T-helper 2 cell treated with Interferon-gamma antibody and Interleukin-4, amounts not matched to agents 100 ng/mL and 5 ng/mL, for 36 hours (primary cell): ENCODE data around the gene ITM2B. TPM values are rescaled to one million over a fixed set of nuclear protein-coding genes. Genes with fewer than 3 reads are reported as not detected.
"Not testable (repeated sequence)": the region's sequence is repeated elsewhere in the genome, so short reads cannot be mapped to it uniquely, and the experiment has no call there.

Experiments used
- intact Hi-C: fragments of 100-400 bp; cut with micrococcal nuclease; formaldehyde crosslinking; loops from one replicate; pipeline ENCODE4 v1.15.1; 2023
- total RNA-seq: library from RNA; stranded (reverse); gene quantifications from 2 replicates; pipeline ENCODE4 v1.2.3, GENCODE V29; 2022

The ITM2B gene
- total RNA-seq, 1 donor from 2014 or later: 128 TPM

DNA sequence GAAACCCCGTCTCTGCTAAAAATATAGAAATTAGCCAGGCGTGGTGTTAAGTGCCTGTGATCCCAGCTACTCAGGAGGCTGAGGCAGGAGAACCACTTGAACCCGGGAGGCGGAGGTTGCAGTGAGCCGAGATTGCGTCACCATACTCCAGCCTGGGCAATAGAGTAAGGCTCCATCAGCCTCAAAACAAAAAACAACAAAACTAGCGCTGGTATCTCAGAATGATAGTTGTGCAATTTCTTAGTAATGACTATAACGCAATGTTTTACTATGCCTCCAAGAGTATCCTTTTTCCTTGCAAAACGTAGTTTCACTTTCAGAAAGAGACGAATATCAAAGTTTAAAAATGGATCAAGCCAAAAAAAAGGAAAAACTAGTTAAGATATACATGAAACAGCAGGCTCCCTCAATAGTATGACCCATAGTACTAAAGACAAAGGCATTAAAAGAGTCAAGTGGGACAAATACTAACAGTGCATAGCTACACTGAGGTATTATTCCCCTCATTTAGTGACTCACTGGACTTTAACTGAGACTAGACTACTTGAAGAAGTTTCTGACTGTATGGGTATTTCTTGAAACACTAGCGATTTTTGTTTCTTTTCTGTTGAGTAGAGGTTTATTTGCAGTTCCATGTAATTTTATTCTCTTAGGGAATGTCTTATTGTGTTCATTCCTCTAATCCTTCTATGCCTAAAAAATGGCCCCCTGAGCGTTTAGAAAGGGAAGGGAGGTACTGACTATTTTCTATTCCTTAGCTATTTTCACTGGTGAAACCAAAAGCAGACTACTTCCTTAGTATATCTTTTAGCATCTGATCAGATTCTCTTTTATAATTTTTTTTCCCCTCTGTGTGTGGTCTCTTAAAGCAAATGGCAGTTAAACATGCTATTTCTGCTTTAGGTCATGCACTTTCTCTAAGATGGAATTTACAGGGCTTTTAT, 10.4 kb upstream of the ITM2B start:
- intact Hi-C loops: no loop called here

DNA sequence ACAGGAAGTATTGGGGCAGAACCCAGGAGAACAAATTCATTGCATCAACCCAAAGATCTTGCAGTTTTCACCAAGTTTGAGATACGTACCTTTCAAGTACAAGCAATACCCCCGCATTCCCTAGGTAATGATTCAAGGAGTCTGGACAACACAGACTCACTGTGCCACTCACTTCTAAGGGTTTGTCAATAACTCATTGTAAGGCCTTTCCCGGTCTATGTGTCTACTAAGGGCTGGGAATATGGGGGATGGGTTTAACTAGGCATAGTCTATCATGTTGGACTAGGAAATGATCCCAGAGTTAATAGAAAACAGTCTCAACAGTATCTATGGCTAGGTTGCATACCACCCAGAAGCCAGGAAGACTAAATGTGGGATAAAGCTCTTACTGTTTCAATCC, 8.3 kb upstream of the ITM2B start:
- intact Hi-C loops: no loop called here

DNA sequence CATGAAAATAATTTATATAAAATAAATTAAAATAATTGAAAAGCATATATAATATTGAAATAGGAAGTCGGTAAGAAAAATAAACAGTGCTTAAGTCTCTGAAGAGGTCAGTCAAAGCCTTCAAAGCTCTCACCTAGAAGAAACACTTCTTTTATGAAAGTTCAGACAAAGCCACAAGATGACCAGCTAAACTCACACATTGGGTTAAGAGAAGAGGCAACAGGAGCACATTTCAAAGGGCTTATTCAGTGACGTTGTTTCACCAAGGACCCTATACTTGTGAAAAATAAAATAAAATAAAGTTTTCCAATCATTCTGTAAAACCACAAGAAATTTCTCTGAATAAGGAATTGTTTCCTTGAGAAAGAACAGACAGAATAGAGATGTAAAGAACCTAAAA, 2.5 kb upstream of the ITM2B start:
- intact Hi-C loops: loop anchor here (5.0 kb wide), 4 partner anchors 182 to 747 kb away; partner anchors contain the start of genes FNDC3A and LPAR6

DNA sequence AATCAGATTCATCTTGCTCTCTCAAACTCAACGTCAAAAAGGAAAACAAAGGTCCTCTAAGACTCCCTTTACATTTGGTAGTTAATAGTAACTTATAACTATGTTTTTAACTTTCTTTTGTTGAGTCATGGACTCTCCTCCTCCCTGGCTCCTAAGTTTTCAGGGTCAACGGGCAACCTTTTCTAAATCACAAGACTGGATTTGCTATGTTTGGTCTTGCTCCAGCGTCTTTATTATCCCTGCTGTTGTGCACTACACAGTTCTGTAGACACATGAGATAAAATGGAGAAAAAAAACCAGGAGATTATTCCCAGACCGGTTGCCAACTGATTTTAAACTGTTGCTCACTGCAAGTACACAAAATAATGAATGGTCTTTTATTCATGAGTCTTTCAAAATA, 1.9 kb upstream of the ITM2B start:
- intact Hi-C loops: loop anchor here (5.0 kb wide), 4 partner anchors 181 to 746 kb away; partner anchors contain the start of genes FNDC3A and LPAR6

DNA sequence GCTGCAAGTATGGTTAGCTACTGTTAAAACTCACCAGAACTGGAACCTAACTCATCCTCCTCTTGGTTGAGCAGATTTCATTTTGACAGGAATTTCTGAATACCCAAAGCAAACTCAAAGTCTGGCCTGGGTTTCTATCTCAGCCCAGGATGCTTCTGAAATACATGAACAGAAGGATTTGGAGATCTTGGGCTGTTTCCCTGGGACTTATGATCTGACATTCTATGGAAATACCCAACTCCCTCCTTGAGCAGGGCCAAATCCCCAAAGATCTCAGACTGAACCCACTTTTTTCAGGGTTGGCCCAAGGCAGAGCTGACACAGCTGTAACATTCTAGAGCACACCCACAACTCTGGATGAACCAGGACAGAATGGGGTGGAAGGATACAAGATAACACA, 1.1 kb upstream of the ITM2B start:
- intact Hi-C loops: loop anchor here (2.0 to 5.0 kb wide), 6 partner anchors 180 to 745 kb away; partner anchors contain the start of genes FNDC3A, LPAR6 and NUDT15

DNA sequence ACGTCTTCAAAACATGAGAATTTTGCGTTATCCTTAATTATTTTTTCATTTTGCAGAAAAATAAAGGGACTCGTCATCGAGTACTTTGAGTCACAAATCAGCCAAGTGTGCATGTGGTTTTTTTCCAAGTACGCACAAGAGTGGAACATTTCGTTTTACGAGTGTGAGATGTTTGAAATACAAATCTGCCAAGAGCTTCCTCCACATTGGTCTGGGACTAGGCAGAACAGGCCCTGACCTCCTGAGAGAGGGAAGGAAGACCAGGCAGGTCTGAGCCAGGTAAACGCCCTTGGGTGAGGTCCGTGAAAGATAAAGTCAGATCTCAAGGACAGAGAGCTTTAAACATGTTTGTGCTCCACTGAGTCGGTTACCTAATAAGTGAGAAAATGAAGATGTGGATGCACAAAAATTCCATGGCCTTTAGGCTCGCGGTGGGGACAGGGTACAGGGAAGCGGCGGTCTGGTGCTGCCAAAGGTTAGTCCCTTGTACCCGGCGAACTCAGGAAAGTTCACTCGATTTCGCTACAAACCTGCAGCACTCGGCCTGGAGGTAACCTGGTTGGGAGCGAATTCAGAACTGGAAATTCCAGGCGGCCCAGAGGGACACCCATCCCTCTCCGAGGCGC, 473 bp upstream of the ITM2B start:
- intact Hi-C loops: loop anchor here (1.0 to 5.0 kb wide), 14 partner anchors 11 to 745 kb away; partner anchors contain the start of genes FNDC3A, LPAR6, MED4 and NUDT15

DNA sequence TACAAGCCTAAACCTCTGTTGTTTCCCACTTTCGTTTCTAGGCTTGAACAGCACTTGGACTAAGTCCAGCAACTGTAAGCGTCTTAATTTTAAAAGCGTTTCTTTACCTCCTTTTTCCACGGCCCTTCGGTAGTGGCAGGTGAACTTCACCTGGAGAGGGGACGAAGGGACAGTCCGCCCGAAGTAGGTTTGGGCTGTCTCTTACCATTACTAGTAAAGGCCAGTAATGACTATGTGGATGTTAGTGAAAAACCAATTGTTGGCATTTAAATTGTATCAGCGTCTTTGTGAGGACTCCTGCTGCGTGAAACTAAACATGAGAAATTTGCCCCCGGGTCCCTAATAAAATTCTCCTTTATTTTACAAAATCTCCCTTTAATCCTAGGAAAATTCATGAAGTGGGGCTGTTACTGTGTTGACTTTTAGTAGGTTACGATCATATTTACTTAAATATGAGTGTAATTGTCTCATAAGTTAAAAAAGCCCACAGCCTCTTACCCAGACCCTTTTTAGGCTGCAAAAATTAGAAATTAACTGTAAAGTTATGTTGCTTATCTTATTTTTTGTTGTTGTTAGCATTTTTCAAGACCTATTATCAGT, 983 bp downstream of the ITM2B start:
- intact Hi-C loops: loop anchor here (1.0 to 5.0 kb wide), 14 partner anchors 13 to 743 kb away; partner anchors contain the start of genes FNDC3A, LPAR6, MED4 and NUDT15

DNA sequence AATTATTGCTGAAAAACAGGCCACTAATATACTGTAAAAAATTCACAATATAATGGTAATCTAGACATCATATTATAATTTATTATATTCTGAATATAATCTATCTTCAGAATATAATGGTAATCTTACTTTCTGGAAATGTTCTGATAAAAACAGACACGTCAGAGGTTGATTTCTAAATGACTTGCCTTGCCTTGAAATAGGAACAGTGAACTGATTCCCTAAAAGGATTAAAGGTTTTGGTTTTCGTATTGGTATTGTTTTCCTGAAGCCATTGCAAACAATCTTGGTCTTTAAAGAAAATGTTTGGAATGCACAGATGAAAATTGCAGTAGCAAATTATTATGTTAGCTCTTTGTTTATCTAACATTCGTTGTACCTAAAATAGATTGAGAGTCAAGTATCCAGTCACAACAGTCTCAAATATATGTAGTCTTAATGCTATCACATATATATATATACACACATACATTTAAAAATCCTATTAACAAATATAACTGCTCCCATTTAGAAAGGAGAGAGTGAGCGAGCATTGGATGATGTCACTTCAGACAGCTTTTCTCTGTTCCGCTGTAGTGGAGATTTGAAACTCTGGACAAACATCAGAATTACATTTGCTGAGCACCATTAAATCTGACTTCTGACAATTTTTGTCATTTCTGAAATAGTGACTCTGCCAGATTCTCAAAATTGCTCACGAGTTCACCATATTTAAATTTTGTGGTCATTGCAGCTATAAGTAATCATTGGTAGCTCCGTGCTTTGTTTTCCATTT, 1.7 kb downstream of the ITM2B start:
- intact Hi-C loops: loop anchor here (5.0 kb wide), 4 partner anchors 178 to 743 kb away; partner anchors contain the start of genes FNDC3A and LPAR6

DNA sequence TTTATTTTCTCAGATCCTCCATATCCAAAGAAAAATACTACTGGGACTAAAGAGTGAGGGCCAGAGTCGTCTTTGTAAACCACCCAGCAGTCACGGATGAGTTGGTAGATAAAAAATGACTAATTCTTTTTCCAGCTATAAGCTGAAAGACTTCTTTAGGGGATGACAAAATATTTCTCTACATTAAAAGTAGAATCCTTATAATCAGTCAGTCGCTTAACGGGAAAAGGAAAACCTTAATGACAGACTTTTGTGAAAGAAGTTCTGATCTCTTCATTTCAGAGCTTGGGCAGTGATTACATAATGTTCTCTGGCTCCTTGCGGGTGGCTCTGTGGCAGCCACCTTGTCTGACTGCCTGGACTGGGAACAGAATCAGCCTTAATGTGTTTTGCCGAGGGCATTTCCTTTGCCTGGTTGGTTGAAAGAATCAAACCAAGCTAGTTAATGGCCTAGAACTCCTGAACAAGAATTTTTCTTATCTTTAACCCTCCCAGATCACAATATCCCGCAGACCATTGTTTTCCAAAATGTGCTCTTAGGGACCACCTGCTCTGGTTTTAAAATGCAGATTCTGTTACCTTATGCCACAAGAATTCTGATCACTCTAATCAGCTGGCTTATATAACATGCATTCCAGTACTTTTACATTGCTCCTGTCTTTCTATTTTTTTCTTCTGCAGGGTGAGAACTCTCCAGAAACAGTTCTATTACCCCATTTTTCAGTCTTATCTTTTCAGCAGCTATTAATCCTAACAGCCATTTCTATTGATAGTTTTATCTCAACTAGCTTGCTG, 2.5 kb downstream of the ITM2B start:
- intact Hi-C loops: no loop called here

DNA sequence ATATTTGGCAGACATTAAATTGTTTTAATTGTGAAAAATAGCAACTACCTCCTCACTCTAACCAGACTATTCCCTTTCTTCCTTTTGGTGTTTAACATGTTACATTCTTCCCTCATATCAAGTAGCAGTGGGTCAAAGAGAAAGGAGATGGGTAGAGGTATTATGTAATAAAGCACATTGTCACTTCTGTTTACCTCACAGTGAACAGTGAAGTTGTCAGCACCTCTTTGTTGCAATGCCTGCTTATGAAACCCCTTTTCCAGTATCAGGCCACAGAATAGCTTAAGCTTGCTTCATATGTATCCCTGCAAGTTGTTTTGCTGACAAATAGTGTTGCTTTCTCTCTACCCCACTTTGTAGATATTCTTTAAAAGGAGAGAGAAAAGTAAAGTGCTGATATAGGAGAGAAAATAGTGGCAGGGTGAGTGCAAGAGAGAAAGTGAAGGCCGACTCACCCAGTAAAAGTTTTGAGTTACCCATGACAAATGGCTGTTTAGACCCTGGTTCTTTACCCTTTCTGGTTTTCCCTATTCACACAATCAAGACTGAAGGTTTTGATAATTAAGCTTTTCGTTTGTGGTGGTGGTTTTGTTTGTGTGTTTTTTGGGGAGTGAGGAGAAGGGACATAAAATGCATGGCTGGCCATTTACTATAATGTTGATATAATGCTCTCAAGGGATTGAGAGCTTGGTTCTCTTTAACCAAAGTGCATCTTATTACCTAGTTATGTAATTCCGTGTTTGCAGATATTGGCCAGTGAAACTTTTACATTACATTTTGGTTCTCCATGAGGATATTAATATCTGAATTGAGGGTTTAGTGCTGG, 3.7 kb downstream of the ITM2B start:
- intact Hi-C loops: no loop called here

DNA sequence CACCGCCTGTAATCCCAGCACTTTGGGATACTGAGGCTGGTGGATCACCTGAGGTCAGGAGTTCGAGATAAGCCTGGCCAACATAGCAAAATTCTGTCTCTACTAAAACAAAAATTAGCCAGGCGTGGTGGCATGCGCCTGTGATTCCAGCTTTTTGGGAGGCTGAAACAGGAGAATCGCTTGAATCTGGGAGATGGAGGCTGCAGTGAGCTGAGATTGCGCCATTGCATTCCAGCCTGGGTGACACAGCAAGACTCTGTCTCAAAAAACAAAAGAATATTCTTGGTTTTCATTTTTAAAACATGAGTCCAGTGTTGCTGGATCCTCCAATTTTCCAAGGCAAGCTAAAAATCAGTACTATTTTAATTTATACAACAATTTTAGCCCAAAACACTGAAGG, 6.4 kb downstream of the ITM2B start:
- intact Hi-C loops: not testable (repeated sequence)

DNA sequence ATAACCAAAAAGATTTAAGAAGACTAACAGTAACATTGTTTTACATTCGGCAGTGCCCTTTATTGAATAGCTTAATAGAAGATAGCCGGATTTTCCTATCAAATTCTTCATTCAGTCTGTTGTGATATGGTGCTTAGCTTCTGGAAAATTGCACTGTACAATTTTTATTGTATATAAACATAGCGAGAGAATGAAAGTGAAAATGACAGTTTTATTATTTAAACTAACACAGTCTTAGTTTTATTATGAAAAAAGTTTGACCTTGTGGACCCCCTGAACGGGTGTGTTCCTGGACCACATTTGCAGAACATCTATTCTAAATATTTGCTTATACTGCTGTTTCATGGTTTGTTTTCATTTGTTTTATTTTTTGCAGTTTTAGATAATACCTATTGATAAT, 8.6 kb downstream of the ITM2B start:
- intact Hi-C loops: no loop called here

DNA sequence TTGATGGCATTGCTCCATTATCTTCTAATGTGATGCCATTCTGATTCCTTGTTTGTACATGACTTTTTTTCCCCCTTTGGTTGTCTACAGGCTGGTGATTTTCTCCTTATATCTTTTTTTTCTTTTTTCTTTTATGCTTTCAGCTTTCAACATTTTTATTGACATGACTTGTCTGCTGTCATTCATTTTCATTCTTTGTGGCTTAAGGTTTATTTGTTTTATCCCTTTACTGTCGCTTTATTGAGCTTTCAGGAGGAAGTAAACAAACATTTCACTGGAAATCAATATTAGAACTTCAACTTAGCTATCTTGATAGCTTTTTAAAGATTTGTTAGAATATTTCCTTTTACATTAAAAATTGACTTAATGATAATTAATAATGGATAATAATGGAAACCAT, 9.7 kb downstream of the ITM2B start:
- intact Hi-C loops: no loop called here

DNA sequence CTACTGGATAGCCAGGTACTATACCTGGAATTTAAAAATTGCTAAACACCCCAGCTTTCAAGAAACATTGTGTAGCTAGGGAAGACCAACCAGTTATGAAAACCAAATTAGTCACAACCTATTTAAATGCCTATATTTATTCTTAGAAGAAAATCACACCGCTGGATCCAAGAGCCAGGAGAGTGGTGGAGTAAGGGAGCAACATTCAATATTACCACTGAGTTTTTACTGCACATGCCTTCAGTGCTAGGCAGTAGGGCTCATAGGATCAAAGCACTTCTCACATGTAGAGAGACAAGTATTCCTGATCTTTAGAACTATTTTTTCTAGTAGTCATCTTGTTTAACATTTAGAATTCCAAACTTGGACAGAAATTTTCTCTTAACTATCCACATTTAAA, 11.2 kb downstream of the ITM2B start:
- intact Hi-C loops: no loop called here

DNA sequence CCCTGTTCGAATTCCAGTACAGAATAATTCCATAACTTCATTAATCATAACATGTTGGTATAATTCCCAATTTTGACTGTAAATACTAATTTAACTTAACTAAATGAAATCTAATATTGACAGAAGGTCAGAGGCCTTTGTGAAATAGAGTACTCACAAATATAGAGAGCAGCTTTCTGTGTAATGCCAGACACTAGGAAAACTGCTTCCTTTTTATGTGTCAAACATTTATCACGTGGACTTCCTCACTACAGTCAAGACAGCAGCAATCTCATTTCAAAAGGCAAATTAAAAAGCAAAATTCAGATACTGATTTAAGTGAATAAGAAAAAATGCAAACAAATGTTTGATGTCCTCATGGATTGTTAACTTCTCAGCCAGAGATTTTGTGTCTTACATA, 13.1 kb downstream of the ITM2B start:
- intact Hi-C loops: no loop called here

DNA sequence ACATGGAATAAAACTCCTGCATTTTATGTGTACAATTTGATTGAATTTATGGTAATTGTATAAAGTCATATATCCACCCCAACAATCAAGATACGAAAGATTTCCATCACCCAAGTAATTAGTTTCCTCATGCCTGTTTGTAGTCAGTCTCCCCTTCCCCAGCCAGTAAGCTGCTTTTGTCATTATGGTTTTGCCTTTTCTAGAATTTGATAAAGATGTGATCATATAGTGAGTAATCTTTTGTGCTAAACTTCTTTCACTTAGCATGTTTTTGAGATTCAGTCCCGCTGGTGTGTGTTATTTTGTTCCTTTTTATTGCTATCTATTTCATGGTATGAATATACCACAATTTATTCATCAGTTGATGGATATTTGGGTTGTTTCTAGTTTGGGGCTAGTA, 16.0 kb downstream of the ITM2B start:
- intact Hi-C loops: no loop called here

DNA sequence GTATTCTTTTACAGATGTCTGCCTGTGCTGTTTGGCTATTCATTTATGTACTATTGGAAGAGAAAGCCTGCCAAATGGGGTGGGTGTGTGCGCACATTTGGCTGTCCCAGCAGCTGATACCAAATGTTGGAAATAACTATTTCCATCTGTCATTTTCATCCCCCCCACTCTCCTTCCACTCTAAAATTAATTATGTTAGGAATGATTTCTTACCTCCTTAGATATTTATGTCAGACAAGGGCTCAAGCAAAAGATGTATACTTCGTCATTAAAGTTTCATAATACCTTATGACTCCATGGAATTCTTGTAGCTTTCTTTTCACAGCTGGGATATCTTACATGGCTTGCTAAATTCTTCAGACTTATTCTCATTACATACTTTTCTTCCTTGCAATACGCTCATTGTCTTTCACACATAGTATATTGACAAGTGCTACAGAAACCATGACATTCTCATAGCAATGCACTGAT, 18.6 kb downstream of the ITM2B start:
- intact Hi-C loops: no loop called here

DNA sequence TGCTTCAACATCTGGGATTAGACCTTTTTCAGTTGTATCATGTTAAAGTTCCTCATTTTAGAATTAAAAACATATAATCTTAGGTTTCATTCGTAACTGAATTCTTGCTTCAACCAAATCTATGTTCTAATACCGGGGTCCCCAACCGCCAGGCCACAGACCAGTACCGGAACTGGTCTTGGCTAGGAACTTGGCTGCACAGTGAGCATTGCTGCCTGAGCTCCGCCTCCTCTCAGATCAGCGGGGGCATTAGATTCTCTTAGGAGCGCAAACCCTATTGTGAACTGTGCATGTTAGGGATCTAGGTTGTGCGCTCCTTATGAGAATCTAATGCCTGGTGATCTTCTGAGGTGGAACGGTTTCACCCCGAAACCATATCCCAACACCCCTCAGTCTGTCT, 19.2 kb downstream of the ITM2B start:
- intact Hi-C loops: no loop called here

DNA sequence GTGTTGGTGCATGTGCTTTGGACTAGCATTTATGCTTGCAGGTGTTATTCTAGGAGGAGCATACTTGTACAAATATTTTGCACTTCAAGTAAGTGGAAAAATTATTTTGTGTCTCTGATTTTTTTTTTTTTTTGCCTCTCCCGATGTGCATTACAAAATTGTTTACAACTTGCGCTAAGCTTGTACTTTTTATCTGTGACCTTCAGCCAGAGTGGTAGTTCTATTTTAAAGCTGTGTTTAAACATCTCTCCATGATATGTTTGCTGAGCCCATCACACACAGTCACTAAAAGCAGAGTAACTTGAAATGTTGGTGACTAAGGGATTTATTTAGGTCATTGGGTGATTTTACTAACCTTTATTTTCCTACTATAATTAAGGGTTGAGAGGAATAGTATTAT, 20.8 kb downstream of the ITM2B start:
- intact Hi-C loops: no loop called here
